Adrenal gland (tissue), 12 donors: Measurements from ENCODE around the gene VKORC1. TPM values are rescaled to one million over a fixed set of nuclear protein-coding genes. Genes with fewer than 3 reads are reported as not detected.

Source experiments
- DNase-seq, 7 donors: peaks; one replicate each; pipeline ENCODE4 v3.0.0-alpha.2; 2019 to 2020
- H3K27ac ChIP-seq, 5 donors: fragments of 200-600 bp; sonication (generic) in 4 of 5; 1 replicate in 3 of 5; 2 replicates in 2 of 5; pipeline versions ENCODE4 v1.5.1 to v1.8.0; 2016 to 2020; ENCODE audit warnings: mild to moderate bottlenecking in 1 of 5
- H3K27me3 ChIP-seq: fragments of 200-600 bp; 2 replicates; pipeline ENCODE4 v1.8.0; 2021
- H3K36me3 ChIP-seq, 2 donors: fragments of 200-600 bp; replicated peaks in 1 of 2; 1 replicate in 1 of 2; 2 replicates in 1 of 2; pipeline versions ENCODE4 v1.5.1 to v1.8.0; 2018 to 2022
- H3K4me1 ChIP-seq, 2 donors: fragments of 200-600 bp; replicated peaks in 1 of 2; 1 replicate in 1 of 2; 2 replicates in 1 of 2; pipeline versions ENCODE4 v1.5.1 to v1.8.0; 2018 to 2021
- H3K4me3 ChIP-seq, 4 donors: fragments of 200-600 bp; sonication (generic) in 3 of 4; one replicate each; pipeline ENCODE4 v1.5.1; 2016 to 2018
- H3K9me3 ChIP-seq, 3 donors: fragments of 200-600 bp; sonication (generic) in 1 of 3; replicated peaks in 1 of 3; 1 replicate in 2 of 3; 2 replicates in 1 of 3; pipeline versions ENCODE4 v1.5.1 to v1.8.0; 2016 to 2021
- POLR2A ChIP-seq, 2 donors: fragments of 450-650 bp; IDR thresholded peaks; one replicate each; pipeline ENCODE4 v1.6.1; 2017; ENCODE audit warnings: antibody characterized with exemption in 2 of 2, mild to moderate bottlenecking in 2 of 2, moderate library complexity in 1 of 2
- WGBS, 4 donors: extraction: QIAGEN DNeasy Blood & Tissue Kit in 2 of 4; methylation state at CpG; one replicate each; pipeline versions ENCODE4 v1.1.5 to v1.1.7; 2013 to 2017; 5-methylcytosine and 5-hydroxymethylcytosine counted together
- intact Hi-C, 2 donors: fragments of 100-400 bp; cut with DNase I; formaldehyde crosslinking; loops; one replicate each; pipeline versions ENCODE4 v1.14.1 to v1.15.0; 2022 to 2023
- polyA plus RNA-seq, 3 donors: library from polyadenylated mRNA; stranded (reverse); fragments of 200-250 nt in 2 of 3; fragments of 350-450 nt in 1 of 3; fragmentation: Illumina TruSeq in 1 of 3; extraction: RNeasy Lipid Tissue Mini Kit (QIAGEN cat#74804) in 1 of 3; gene quantifications; one replicate each; pipeline ENCODE4 v1.2.3, GENCODE V29; 2013 to 2014
- total RNA-seq, 9 donors: library from RNA; depleted of rRNA in 4 of 9; stranded (reverse); fragments of >200 nt in 4 of 9; fragments of 120-200 nt in 1 of 9; fragmentation: NEBNext Ultra II Directional in 1 of 9; extraction: Animal tissue kit (Norgen Biotek cat#: 25700) in 1 of 9; gene quantifications; one replicate each; pipeline versions ENCODE4 v1.1.0 to v1.2.4, GENCODE V29; 2013 to 2023
- TF ChIP-seq, protein P1 (sequence below), 6 experiments: fragments of 450-650 bp in 4 of 6; fragments of 200-600 bp in 2 of 6; sonication (generic) in 1 of 6; IDR thresholded peaks; 1 replicate in 5 of 6; 2 replicates in 1 of 6; pipeline versions ENCODE4 v1.5.1 to v1.8.0; 2016 to 2021; ENCODE audit warnings: antibody characterized with exemption in 6 of 6, mild to moderate bottlenecking in 2 of 6, moderate library complexity in 1 of 6
- donor health status: healthy with polysubstance abuse.
- donor health status: Bipolar disorder and iron deficiency.
- donor health status: DM: yes; HTN: yes; CAD: no.
- donor health status: DM: no; HTN: no; CAD: no.
- donor health status: DM: no; HTN: no; CAD: no.
- donor health status: DM: yes; HTN: yes; CAD: no.

VKORC1 gene
- total and polyA plus RNA-seq, 12 donors: 38.6 to 267 (median 120) TPM

DNA sequence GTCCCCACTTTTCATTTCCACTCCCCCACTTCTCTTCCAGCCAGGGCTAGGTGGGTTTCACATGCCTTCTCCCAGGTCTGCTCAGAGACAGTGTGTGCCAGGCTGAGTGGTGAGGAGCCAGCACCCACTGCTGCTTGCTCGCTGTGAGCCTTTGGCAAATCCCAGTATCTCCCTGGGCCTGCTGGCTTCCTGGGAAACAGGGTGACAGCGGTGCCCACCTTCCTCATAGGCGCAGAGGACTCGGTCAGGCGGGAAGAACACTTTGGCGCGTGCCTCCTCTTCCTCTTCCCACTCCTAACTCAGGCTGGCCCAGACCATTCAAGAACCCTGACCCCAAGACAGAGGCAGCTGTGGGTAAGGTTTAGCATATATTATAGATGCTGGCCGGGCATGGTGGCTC, 5.4 kb downstream of the VKORC1 start:
- intact Hi-C loops: loop anchor here in 1 of 2 donors (10.0 kb wide), 1 partner anchor 56 kb away; no protein-coding TSS in a partner anchor

DNA sequence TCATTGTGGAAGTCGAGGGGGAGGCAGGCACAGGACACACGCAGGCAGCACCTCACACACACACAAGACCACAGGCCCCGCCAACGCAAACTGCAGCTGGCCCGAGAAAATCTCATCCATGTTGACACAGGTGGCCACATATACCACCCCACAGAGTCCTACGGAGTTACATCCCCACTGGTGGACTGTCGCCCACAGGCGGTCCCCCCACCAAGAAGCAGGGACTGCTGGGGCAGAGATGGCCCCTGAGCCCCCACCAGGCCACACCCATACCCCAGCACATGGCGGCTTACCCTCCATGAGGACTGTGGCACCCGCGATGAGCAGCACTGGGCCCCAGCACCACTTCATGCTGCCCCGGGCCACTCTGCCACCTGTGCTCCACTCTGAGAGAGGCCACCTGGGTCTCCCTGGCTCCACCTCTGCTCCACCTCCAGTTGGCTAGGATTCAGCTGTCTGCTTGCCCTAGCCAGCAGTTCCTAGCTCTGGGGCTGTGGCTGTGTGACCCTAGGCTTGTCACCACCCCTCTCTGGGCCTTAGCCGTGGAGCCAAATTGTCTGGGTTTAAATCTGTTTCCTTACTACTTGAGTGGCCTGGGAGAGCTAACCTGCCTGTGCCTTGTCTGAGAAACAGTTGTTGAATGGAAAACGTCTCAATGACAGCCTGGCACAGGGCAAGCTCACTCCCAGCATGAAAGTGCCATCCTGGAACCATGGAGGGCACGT, 6.0 kb downstream of the VKORC1 start, which contains the start of gene PRSS53:
TSS of gene PRSS53 (minus strand) at position 485 of the 725 bp plus-strand sequence. CDS start at position 351, 134 bp downstream.
- Histone ChIP-seq H3K4me3 (no peak within 1 kb of the TSS), H3K4me1 (peaks cover under 1 to 8% of the 10 kb centered on the region in 2 donors), H3K36me3 (peaks cover 0 to 14% of the 10 kb centered on the region in 2 donors), H3K27me3 (no peaks in the 10 kb centered on the region), H3K27ac (no peak within 1 kb of the TSS), H3K9me3 (no peaks in the 10 kb centered on the region)
- 75 to 90% (median 84%) methylated on average over 8 to 15 of the region's 15 CpGs for WGBS, 4 donors
- TF ChIP-seq POLR2A (IDR thresholded peaks at IDR 0.05): no peak
- TF ChIP-seq, protein P1, sequence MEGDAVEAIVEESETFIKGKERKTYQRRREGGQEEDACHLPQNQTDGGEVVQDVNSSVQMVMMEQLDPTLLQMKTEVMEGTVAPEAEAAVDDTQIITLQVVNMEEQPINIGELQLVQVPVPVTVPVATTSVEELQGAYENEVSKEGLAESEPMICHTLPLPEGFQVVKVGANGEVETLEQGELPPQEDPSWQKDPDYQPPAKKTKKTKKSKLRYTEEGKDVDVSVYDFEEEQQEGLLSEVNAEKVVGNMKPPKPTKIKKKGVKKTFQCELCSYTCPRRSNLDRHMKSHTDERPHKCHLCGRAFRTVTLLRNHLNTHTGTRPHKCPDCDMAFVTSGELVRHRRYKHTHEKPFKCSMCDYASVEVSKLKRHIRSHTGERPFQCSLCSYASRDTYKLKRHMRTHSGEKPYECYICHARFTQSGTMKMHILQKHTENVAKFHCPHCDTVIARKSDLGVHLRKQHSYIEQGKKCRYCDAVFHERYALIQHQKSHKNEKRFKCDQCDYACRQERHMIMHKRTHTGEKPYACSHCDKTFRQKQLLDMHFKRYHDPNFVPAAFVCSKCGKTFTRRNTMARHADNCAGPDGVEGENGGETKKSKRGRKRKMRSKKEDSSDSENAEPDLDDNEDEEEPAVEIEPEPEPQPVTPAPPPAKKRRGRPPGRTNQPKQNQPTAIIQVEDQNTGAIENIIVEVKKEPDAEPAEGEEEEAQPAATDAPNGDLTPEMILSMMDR (IDR thresholded peaks at IDR 0.05): no peak
- intact Hi-C loops: loop anchor here in 1 of 2 donors (10.0 kb wide), 1 partner anchor 56 kb away; no protein-coding TSS in a partner anchor
- no peak for DNase-seq

More for the DNA sequence above, 5.4 kb downstream of the VKORC1 start:
- H3K36me3 ChIP-seq: peaks cover 0 to 14% of the 10 kb centered on the region in 2 donors
- 92 to 100% (median 96%) methylated on average over 5 to 8 of the region's 8 CpGs for WGBS, 4 donors
- no peak overlapping the region for H3K4me3 ChIP-seq
- DNase-seq: no peak
- H3K27me3 ChIP-seq: no peaks in the 10 kb centered on the region
- TF ChIP-seq, protein P1 (IDR thresholded peaks at IDR 0.05): no peak
- TF ChIP-seq POLR2A (IDR thresholded peaks at IDR 0.05): no peak
- peaks cover 6 to 10% of the 10 kb centered on the region in 2 donors for H3K4me1 ChIP-seq
- H3K27ac ChIP-seq: no peak overlapping the region
- H3K9me3 ChIP-seq: no peaks in the 10 kb centered on the region

DNA sequence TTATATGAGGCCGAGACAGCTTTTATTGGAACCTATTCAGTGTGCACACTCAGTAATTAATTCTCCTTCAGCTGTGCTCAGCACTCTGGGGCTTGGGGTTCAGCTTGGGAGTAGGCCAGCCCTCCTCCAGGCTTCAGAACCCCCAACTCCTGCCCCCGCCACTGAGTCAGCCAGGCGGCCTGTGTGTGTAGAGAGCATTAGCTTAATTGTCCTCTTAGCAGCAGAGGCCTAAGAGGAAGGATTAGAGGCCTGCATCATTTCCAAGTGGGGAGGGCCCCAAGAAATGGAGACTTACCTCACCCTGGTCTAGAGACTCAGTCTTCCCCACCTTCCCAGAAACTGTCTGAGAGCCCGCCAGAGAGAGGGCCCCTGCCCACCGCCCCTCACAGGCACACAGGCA, 6.6 kb downstream of the VKORC1 start:
- no peak for TF ChIP-seq POLR2A (IDR thresholded peaks at IDR 0.05)
- TF ChIP-seq, protein P1 (IDR thresholded peaks at IDR 0.05): no peak
- H3K36me3 ChIP-seq: peaks cover 0 to 14% of the 10 kb centered on the region in 2 donors
- no peak for DNase-seq
- no peak overlapping the region for H3K27ac ChIP-seq
- H3K4me1 ChIP-seq: peaks cover 0 to 1% of the 10 kb centered on the region in 2 donors
- H3K4me3 ChIP-seq: no peak overlapping the region
- no peaks in the 10 kb centered on the region for H3K9me3 ChIP-seq
- intact Hi-C loops: loop anchor here in 1 of 2 donors (10.0 kb wide), 1 partner anchor 57 kb away; no protein-coding TSS in a partner anchor
- WGBS, 4 donors: 72 to 92% (median 86%) methylated on average over 4 to 5 of the region's 5 CpGs
- H3K27me3 ChIP-seq: no peaks in the 10 kb centered on the region

DNA sequence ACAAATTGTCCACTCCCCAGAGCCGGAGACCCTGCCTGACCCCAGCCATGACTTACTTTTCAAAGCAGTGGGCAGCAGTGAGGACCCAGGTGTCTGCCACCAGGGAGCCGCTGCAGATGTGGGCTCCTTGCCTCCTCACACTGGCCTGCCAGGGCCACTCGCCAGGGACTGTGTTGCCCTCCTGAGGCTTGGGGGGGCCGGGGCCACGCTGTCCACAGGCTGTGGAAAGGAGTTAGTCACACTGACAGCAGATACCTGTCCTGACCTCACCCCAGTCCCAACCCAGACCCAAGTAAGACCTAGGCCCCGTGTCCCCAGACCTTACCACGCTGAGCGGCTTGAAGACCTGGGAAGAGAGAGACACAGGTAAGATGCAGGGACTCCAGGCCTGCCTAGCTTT, 7.1 kb downstream of the VKORC1 start:
- no peak for TF ChIP-seq POLR2A (IDR thresholded peaks at IDR 0.05)
- TF ChIP-seq, protein P1 (IDR thresholded peaks at IDR 0.05): no peak
- H3K4me1 ChIP-seq: no peaks in the 10 kb centered on the region
- WGBS, 4 donors: 88 to 100% (median 92%) methylated on average over 2 to 8 of the region's 8 CpGs
- no peak overlapping the region for H3K4me3 ChIP-seq
- no peak for DNase-seq
- H3K36me3 ChIP-seq: peaks cover 0 to 14% of the 10 kb centered on the region in 2 donors
- H3K27me3 ChIP-seq: no peaks in the 10 kb centered on the region
- H3K9me3 ChIP-seq: no peaks in the 10 kb centered on the region
- intact Hi-C loops: loop anchor here in 1 of 2 donors (10.0 kb wide), 1 partner anchor 57 kb away; no protein-coding TSS in a partner anchor
- H3K27ac ChIP-seq: no peak overlapping the region
